Gastroesophageal sphincter (tissue), 3 donors: Measurements from ENCODE around the gene FAM184B.

ENCODE experiments used
- CTCF ChIP-seq, 4 experiments: fragments of 200-600 bp in 2 of 4; fragments of 450-650 bp in 2 of 4; sonication (generic) in 1 of 4; IDR thresholded peaks; one replicate each; pipeline ENCODE4 v1.5.1; 2017 to 2019; ENCODE audit warnings: antibody characterized with exemption in 4 of 4, mild to moderate bottlenecking in 2 of 4, moderate library complexity in 2 of 4
- EP300 ChIP-seq: sonication (generic); formaldehyde crosslinking; IDR thresholded peaks from one replicate; pipeline ENCODE4 v1.6.1; 2017; ENCODE audit warnings: antibody characterized with exemption, mild to moderate bottlenecking

- TF ChIP-seq EP300 (no peak), CTCF (IDR thresholded peaks at IDR 0.05) (no peak)
These were observed 721 bp downstream of the FAM184B start for GRCh38 chr4:17780501-17781299.
